HK-2 (cell line): Measurements from ENCODE around the gene LZTR1.
"Not testable (repeated sequence)": the region's sequence is repeated elsewhere in the genome, so short reads cannot be mapped to it uniquely, and the experiment has no call there.

Experiments used
- DNase-seq: peaks from one replicate; pipeline ENCODE4 v3.0.0-alpha.2; 2018; ENCODE audit not compliant: unreplicated experiment

Gene LZTR1

DNA sequence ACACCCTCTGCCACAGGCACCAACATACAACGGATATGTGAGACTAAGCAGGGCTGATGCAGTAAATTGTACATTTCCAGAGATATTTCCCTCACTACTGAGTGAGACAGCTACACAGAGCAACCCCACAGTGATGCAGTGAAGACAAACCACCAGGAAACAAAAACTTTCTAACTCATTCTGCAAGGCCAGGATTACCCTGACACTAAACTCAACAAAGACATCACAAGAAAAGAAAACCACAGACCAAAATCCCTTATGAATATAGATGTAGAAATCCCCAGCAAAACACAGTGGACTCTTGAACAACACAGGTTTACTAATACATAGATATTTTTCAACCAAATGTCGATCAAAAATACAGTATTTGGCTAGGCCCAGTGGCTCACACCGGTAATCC, 51.8 kb downstream of the LZTR1 start:
- DNase-seq, result no peak

DNA sequence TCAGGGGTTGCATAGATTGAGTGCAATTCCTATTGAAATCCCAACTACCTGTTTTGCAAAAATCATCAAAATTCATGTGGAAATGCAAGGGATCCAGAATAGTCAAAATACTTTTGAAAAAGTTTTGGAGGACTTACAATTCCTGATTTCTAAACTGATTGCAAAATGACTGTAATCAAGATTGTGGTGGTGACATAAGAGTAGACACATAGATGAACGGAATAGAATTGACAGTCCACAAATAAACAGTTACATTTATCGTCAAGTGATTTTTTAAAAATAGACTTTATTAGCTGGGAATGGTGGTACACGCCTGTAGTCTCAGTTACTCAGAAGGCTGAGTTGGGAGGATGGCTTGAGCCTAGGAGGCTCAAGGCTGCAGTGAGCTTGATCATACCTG, 52.9 kb downstream of the LZTR1 start:
- no peak for DNase-seq

DNA sequence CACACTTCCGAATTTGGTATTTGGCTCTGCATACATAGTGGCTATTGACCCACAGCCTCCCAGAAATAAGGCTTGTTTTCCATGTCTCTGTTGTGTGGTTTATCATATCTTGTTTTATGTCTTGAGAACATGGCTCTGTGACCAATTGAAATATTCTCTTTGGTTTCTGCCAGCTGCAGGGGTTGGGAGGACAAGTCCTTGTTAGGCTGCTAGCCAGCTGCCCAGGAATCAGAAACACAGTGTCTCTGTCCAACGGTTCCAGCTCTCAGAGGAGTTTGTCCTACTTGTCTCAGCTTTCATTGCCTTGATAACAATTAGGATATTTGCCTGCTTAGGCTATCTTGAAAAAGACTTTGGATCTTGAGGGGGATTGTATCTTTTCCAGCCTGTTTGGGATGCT, 56.3 kb downstream of the LZTR1 start:
- no peak for DNase-seq

DNA sequence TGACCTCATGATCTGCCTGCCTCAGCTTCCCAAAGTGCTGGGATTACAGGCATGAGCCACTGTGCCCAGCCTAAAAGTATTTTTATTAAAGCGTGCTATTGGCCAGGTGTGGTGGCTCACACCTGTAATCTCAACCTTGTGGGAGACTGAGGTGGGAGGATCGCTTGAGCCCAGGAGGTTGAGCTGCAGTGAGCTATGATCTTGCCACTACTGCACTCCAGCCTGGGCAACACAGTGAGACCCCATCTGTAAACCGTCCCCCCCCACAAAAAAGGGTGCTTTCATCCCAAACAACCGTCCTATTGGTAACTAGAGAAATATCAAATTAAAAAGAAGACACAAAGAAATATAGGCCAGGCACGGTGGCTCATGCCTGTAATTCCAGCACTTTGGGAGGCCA, 57.1 kb downstream of the LZTR1 start:
- not testable (repeated sequence) for DNase-seq

DNA sequence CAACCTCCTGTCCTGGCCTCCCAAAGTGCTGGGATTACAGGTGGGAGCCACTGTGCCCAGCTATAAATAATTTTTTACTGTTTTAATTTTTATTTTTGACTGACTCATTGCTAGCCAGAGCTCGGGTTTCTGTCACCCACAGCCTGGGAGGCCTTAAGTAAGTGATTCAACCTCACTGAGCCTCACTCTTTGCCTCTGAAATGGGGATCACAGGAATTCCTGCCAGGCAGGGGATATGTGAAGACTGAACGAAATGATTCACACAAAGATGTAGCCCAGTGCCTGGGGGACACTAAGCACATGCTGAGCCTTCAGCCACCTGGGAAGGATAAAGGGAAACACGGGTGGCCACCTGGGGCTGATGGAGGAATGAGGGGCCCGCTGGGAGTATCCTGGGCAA, 59.8 kb downstream of the LZTR1 start:
- DNase-seq, result no peak

DNA sequence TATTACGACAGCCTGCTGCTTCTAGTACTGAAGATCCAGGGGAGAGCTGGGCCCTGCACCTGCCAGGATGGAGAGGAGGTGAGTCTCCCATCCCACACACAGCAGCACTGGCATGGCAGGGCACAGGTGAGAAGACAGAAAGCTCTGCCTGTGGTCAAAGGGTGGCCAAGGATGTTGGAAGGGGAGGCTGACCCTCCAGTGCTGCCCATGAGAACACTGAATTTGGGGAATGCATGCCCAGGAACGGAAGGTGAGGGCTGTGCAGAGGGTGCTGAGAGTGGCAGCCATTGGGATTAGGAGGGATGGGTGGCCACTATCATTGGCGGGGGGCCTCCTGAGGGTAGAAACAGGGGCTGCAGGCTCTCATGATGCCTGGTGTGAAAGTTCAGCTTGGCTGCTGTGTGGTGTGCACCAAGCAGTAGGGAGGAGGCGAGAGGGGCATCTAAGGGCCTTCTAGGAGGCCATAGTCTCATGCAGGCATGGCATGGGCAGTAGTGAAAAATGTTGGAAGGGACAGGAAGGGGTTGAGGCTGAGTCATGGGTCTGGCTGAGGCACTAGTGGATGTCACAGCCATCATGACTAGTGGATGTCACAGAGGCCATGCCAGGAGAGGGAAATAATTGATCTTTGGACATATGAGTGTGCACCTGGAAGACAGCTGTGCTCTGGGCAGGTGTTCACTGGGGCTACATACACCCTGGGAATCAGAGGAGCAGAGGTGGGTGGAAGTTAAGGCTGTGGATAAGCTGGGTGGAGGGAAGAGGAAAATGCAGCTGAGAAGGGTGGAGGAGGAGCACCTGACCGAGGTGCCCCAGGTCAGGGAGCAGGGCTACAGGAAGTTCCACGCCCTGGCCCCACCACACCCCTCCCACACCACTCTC, 61.1 kb downstream of the LZTR1 start:
- no peak for DNase-seq

DNA sequence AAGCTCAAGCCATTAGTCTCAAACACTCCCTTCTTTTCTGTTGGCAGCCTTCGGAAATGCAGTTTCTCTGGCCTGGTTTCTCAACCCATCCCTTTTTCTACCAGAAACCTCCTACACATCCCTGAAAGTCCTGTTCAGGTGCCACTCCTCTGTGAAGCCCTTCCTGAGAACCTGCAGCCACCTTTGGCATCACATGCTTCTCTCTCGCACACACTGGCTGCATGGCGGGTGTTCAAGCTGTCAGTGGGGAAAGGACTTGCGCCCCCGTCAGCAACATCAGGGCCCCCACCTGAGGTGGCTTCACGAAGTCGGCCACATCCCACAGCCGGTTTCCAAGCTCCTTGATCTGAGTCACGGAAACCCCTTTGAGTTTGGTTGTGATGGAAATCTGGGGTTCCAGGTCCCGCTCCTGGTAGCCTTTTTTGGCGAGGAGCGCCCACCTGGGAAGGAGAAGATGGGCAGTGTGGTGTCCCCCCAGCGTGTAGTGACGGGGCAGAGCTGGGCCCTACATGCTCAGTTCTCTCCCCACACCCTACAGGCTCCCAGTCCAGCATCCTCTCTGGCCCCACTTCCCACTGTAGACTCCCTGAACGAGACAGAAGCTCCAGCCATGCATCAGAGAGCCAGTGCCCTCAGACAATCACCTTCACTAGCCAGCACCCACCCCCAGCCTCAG, 61.9 kb downstream of the LZTR1 start:
- DNase-seq, result no peak

DNA sequence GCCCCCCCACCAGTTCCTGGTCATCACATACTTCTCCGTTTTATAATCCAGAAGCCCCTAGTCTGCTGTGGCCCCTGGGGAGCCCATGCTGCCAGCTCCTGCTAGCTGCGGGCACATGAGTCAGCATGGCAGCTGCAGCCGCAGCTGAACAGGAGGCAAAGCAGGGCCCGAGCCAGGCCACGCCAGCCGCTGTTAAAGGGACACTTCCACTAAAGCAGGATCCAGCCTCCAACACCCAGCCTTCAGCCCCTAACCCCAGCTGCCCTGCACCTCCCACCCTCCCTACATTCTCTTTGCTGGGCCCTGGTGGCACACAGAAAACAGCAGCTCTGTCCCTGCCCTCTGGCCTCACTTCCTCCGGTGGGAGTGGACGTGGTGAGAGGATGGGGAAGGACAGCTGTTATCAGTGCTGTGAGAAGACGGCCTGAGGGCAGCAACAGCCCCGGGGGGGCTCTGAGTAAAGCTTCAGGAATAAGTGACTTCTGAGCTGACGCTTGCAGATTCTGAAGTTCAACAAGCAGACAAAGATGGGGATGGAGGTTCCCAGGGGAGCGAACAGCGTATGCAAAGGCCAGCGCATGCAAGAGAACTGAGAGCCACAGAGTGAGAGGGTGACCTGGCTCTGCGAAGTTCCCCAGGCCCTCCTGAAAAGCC, 63.0 kb downstream of the LZTR1 start:
- peak; percentile 20 for DNase-seq

DNA sequence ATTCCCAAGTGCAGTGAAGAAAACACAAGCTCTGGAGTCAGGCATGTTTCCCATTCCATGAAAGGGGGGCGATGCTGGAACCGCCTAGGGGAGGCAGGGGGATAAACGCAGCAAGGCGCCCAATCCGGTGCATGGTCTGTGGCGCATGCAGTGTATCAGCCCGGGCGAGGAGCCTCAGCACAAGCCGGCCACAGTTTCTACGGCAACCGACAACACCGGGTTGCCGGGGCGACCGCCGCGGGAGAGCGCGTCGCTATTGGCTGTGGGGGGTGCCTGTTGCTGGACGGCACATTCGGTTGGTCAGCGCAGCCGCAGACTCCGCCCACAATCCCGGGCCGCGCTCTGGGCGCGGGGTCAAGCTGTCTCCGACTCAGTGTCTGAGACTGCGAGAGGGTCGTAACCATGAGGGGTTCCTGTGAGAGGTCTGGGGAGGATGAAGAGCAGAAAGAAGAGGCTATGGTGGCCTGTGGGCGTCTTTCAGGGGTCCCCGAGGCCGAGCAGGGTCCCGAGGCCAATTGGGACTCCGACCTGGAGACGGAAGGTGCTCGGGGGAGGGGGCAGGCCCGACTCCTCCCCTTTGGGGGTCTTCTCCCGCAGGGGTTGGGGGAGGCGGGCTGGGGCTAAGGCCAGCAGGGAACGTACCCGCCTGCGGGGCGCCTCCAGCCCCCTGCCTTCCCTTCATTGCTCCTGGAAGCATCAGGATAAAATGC, 63.6 kb downstream of the LZTR1 start, which contains the start of gene LRRC74B:
Gene LRRC74B (plus strand): TSS at position 362 of the 710 bp plus-strand sequence. CDS start 41 bp downstream, at position 403.
- peak; percentile 84 for DNase-seq

DNA sequence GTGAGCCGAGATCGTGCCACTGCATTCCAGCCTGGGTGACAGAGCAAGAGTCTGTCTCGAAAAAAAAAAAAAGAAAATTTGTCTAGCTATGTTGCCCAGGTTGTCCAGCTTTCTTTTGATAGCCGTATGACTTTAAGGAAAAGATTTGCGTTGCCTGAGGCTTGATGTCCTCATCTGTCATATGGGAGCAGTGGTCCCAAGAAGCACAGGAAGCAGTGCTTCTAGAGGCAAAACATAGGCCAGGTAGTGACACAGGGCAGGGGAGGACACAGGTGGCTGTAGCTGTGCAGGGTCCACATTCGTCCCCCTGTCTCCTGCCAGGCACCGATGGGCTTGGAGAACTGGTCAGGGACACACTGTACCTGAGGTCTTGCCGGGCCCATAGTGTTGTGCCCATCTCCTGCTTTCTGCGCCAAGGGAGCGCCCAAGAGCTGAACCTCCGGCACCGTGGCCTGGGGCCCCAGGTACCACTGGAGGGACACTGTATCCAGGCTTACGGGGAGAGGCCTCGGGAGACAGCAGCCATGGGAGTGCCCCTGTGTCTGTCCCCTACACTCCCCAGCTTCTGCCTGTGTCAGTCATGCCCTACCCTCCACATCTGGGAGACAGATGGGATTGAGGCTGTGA, 65.1 kb downstream of the LZTR1 start:
- no peak for DNase-seq

DNA sequence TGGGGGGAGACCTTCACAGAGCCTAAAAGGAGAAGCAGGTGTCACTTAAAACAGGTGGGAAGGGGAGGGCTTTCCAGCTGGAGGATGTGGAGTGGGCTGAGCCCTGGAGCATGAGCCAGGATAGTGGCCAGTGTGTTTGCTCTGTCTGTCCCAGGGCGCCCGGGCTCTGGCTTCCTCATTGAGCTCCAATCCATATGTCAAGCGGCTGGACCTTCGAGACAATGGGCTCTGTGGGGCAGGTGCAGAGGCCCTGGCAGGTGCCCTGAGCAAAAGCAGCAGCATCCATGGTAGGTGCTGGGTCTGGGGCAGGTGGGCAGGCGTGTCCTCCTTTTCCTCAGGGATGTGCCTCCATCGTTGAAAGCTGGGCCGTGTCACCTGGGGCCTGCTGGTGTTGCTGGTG, 65.6 kb downstream of the LZTR1 start:
- no peak for DNase-seq

DNA sequence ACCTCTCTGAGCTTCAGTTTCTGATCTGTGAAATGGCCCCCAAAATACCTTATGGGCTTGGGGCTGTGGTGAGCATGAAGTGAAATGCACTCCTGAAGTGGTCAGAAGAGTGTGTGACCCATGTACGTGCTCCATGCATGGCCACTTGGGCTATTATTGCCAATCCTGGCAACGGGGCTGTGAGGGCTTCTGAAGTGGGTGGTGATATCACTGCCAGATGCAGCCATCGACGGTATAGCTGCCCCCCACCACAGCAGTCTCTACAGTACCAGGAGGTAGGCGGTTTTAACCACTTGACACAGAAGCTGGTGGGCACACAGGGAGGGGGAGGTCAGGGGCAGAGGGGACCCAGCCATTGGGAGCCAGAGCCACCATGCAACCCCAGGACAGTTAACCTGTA, 66.4 kb downstream of the LZTR1 start:
- DNase-seq, result not testable (repeated sequence)
